ENCODE measurements around the gene COL11A2.

DNA sequence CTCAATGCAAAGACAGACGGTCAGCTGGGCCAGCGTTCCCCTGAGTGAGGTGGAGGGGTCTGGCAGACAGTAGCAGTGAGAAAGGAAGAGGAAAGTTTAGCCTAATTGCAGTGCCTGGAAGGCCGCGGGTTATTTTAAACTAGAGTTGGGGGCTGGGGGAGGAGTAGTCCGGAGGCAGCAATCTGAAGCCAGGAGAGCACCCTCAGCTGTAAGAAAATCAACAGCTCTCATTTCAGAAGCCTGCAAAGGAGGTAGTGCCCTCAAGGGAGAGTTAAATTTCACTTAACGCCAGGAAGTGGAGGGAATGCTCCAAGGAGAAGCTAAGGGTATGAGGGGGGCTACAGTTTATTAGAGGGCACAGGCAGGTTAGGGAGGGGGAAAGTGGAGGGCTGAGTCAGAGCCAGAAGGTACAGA lies 43.0 kb upstream of the COL11A2 start:
- TF ChIP-seq BHLHE40 (IDR thresholded peaks at IDR 0.05; ENCODE audit: borderline replicate concordance): no peak
- TF ChIP-seq, protein P1, sequence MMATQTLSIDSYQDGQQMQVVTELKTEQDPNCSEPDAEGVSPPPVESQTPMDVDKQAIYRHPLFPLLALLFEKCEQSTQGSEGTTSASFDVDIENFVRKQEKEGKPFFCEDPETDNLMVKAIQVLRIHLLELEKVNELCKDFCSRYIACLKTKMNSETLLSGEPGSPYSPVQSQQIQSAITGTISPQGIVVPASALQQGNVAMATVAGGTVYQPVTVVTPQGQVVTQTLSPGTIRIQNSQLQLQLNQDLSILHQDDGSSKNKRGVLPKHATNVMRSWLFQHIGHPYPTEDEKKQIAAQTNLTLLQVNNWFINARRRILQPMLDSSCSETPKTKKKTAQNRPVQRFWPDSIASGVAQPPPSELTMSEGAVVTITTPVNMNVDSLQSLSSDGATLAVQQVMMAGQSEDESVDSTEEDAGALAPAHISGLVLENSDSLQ (IDR thresholded peaks at IDR 0.05): no peak
- no peak for TF ChIP-seq SUZ12 (IDR thresholded peaks at IDR 0.05)

Data from HEK293T (cell line).